SK-N-SH (cell line): ENCODE data around the gene TANC2.

ENCODE experiments used
- POLR2AphosphoS5 ChIP-seq: IDR thresholded peaks from 2 replicates; pipeline ENCODE4 v1.6.1; 2012; ENCODE audit warnings: low read depth, low read length
- SMC3 ChIP-seq: IDR thresholded peaks from 2 replicates; pipeline ENCODE4 v1.6.1; 2012; ENCODE audit warnings: low read depth, low read length, improper control_type of control experiment
- TAF1 ChIP-seq: IDR thresholded peaks from 2 replicates; pipeline ENCODE4 v1.6.1; 2012; ENCODE audit warnings: low read depth, mild to moderate bottlenecking, low read length, moderate library complexity, borderline replicate concordance
- TF ChIP-seq, protein P1 (sequence below): fragments of 200-600 bp; sonication (generic); IDR thresholded peaks from 2 replicates; pipeline ENCODE4 v1.6.1; 2017; ENCODE audit warnings: antibody characterized with exemption, mild to moderate bottlenecking, moderate library complexity

DNA sequence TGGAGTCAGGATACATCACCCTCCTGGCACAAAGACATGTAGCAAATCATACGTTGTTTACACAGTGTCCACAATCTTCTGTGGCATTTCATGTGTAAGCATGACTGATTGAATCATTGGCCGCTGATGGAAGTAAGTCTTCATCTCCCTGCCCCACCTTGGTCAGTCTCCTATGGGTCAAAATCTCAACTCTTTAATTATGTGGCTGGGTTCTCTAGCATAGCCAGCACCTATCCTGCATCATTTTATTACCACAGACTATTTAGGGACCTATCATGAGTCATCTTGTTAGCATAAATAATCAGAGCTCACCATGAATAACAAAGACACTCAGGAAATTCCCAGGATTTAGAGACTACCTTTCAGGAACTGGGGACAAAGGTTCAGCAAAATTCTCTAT, 15.9 kb downstream of the TANC2 start:
- TF ChIP-seq SMC3 (no peak), POLR2AphosphoS5 (no peak), TAF1 (no peak)
- TF ChIP-seq, protein P1, sequence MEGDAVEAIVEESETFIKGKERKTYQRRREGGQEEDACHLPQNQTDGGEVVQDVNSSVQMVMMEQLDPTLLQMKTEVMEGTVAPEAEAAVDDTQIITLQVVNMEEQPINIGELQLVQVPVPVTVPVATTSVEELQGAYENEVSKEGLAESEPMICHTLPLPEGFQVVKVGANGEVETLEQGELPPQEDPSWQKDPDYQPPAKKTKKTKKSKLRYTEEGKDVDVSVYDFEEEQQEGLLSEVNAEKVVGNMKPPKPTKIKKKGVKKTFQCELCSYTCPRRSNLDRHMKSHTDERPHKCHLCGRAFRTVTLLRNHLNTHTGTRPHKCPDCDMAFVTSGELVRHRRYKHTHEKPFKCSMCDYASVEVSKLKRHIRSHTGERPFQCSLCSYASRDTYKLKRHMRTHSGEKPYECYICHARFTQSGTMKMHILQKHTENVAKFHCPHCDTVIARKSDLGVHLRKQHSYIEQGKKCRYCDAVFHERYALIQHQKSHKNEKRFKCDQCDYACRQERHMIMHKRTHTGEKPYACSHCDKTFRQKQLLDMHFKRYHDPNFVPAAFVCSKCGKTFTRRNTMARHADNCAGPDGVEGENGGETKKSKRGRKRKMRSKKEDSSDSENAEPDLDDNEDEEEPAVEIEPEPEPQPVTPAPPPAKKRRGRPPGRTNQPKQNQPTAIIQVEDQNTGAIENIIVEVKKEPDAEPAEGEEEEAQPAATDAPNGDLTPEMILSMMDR, result no peak
